ENCODE data around the gene NSMCE3.
A peak's percentile ranks its signal among the peaks of the same experiment; 100 is the strongest.

NSMCE3 gene

DNA sequence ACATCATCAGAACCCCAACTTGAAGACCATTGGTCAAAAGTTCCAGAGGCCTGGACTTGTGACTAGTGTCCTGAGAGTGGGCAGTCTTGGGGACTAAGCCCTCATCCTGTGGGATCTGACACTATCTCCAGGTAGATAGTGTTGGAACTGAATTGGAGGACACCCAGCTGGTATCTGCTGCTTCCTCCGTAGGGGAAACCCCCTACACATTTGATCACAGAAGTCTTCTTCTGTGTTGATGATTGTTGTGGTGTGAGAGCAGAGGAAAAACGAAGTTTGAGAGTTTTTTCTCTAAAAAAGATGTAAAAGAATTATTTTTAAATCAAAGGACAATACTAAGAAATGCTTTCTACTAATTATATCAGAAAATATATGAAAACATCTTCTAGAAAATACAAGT, 6.9 kb downstream of the NSMCE3 start:
- DNase-seq (ENCODE audit: low read depth), result no peak
- no peak overlapping the region for H3K4me3 ChIP-seq (ENCODE audit: low read depth, low read length)
- TF ChIP-seq CTCF (IDR thresholded peaks at IDR 0.05; ENCODE audit: control insufficient read depth, extremely low read depth, insufficient read depth), result no peak

DNA sequence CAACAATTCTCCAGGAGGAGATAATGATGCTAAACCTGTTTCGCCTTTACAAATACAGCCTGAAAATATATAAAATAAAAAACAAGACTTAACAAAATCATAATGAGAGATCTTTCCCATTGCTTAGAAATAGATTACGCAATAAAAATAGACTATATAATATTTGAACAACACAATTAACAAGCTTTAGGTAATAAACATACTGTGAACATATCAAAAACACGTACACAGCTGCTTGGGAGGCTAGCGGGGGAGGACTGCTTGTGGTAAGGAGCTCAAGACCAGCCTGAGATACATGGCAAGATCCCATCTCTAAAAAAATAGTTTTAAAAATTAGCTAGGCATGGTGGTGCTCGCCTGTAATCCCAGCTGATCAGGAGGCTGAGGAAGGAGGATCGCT, 8.7 kb downstream of the NSMCE3 start:
- H3K4me3 ChIP-seq (ENCODE audit: low read depth, low read length), result no peak overlapping the region
- no peak for TF ChIP-seq CTCF (IDR thresholded peaks at IDR 0.05; ENCODE audit: control insufficient read depth, extremely low read depth, insufficient read depth)
- no peak for DNase-seq (ENCODE audit: low read depth)

- no peak overlapping the region for H3K4me3 ChIP-seq (ENCODE audit: low read depth, low read length)
- no peak for DNase-seq (ENCODE audit: low read depth)
- TF ChIP-seq CTCF (IDR thresholded peaks at IDR 0.05; ENCODE audit: control insufficient read depth, extremely low read depth, insufficient read depth), result peak; percentile 6; the same call in 1 of the 2 replicates
These were observed 10.4 kb downstream of the NSMCE3 start for GRCh38 chr15:29259233-29259632.

GRCh38 chr15:29252234-29252633, 17.4 kb downstream of the NSMCE3 start:
- DNase-seq (ENCODE audit: low read depth), result no peak
- no peak for TF ChIP-seq CTCF (IDR thresholded peaks at IDR 0.05; ENCODE audit: control insufficient read depth, extremely low read depth, insufficient read depth)
- H3K4me3 ChIP-seq (ENCODE audit: low read depth, low read length), result no peak overlapping the region

- no peak overlapping the region for H3K4me3 ChIP-seq (ENCODE audit: low read depth, low read length)
- TF ChIP-seq CTCF (IDR thresholded peaks at IDR 0.05; ENCODE audit: control insufficient read depth, extremely low read depth, insufficient read depth), result no peak
- no peak for DNase-seq (ENCODE audit: low read depth)
These were observed 25.1 kb downstream of the NSMCE3 start for GRCh38 chr15:29244544-29244943.

- no peak for TF ChIP-seq CTCF (IDR thresholded peaks at IDR 0.05; ENCODE audit: control insufficient read depth, extremely low read depth, insufficient read depth)
- DNase-seq (ENCODE audit: low read depth), result no peak
- H3K4me3 ChIP-seq (ENCODE audit: low read depth, low read length), result no peak overlapping the region
These were observed 25.5 kb downstream of the NSMCE3 start for GRCh38 chr15:29244123-29244522.

GRCh38 chr15:29242456-29243242, 27.0 kb downstream of the NSMCE3 start:
- DNase-seq (ENCODE audit: low read depth), result no peak
- H3K4me3 ChIP-seq (ENCODE audit: low read depth, low read length), result no peak overlapping the region
- TF ChIP-seq CTCF (IDR thresholded peaks at IDR 0.05; ENCODE audit: control insufficient read depth, extremely low read depth, insufficient read depth), result no peak

Data from LNCaP clone FGC (cell line).